ENCODE results near the gene PARD3B.

- TF ChIP-seq, protein P1, sequence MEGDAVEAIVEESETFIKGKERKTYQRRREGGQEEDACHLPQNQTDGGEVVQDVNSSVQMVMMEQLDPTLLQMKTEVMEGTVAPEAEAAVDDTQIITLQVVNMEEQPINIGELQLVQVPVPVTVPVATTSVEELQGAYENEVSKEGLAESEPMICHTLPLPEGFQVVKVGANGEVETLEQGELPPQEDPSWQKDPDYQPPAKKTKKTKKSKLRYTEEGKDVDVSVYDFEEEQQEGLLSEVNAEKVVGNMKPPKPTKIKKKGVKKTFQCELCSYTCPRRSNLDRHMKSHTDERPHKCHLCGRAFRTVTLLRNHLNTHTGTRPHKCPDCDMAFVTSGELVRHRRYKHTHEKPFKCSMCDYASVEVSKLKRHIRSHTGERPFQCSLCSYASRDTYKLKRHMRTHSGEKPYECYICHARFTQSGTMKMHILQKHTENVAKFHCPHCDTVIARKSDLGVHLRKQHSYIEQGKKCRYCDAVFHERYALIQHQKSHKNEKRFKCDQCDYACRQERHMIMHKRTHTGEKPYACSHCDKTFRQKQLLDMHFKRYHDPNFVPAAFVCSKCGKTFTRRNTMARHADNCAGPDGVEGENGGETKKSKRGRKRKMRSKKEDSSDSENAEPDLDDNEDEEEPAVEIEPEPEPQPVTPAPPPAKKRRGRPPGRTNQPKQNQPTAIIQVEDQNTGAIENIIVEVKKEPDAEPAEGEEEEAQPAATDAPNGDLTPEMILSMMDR (IDR thresholded peaks at IDR 0.05) = no peak
- no peak for TF ChIP-seq POLR2A (IDR thresholded peaks at IDR 0.05)
Measured at GRCh38 chr2:205619600-205619999, 1074.3 kb downstream of the PARD3B start.
